GM19468 (cell line): ENCODE measurements around the gene CFL2.
"Not testable (repeated sequence)": the region's sequence is repeated elsewhere in the genome, so short reads cannot be mapped to it uniquely, and the experiment has no call there.

Experiments used
- ATAC-seq: cut with Tn5 transposase; IDR thresholded peaks from one replicate; pipeline ENCODE4 v1.9.1; 2021; ENCODE audit warnings: mild to moderate bottlenecking, moderate library complexity, moderate number of reproducible peaks; ENCODE audit not compliant: unreplicated experiment; ENCODE audit errors: extremely low read depth

CFL2 gene

GRCh38 chr14:34714320-34715126 lies at the start of gene CFL2:
Gene CFL2, minus strand, starts transcription at chr14:34714593. Its CDS starts 53 bp downstream, at chr14:34714540.
- ATAC-seq, result peak; percentile 51

GRCh38 chr14:34755215-34755614 lies 40.8 kb upstream of the CFL2 start:
- no peak for ATAC-seq

- no peak for ATAC-seq
These were observed 40.3 kb upstream of the CFL2 start for GRCh38 chr14:34754687-34755086.

GRCh38 chr14:34750670-34751069 lies 36.3 kb upstream of the CFL2 start:
- no peak for ATAC-seq

- no peak for ATAC-seq
These were observed 35.8 kb upstream of the CFL2 start for GRCh38 chr14:34750233-34750632.

- ATAC-seq, result no peak
These were observed 35.0 kb upstream of the CFL2 start for GRCh38 chr14:34749408-34749807.

- ATAC-seq, result no peak
These were observed 28.1 kb upstream of the CFL2 start for GRCh38 chr14:34742270-34743115.

GRCh38 chr14:34741840-34742239 lies 27.4 kb upstream of the CFL2 start:
- ATAC-seq, result no peak

- not testable (repeated sequence) for ATAC-seq
These were observed 25.7 kb upstream of the CFL2 start for GRCh38 chr14:34740139-34740538.

GRCh38 chr14:34737079-34737478 lies 22.7 kb upstream of the CFL2 start:
- ATAC-seq, result not testable (repeated sequence)

- no peak for ATAC-seq
These were observed 18.9 kb upstream of the CFL2 start for GRCh38 chr14:34733245-34733644.

- ATAC-seq, result no peak
These were observed 18.4 kb upstream of the CFL2 start for GRCh38 chr14:34732802-34733201.

- no peak for ATAC-seq
These were observed 9.5 kb upstream of the CFL2 start for GRCh38 chr14:34723867-34724266.

GRCh38 chr14:34722723-34723545 lies 8.5 kb upstream of the CFL2 start:
- no peak for ATAC-seq

- ATAC-seq, result no peak
These were observed 6.7 kb upstream of the CFL2 start for GRCh38 chr14:34721129-34721528.

GRCh38 chr14:34718750-34719304 lies 4.4 kb upstream of the CFL2 start:
- ATAC-seq, result no peak

GRCh38 chr14:34715127-34715863 lies 902 bp upstream of the CFL2 start:
- no peak for ATAC-seq

GRCh38 chr14:34713681-34714319 lies 593 bp downstream of the CFL2 start:
- no peak for ATAC-seq

GRCh38 chr14:34713122-34713680 lies 1.2 kb downstream of the CFL2 start:
- no peak for ATAC-seq
